GM12891 (cell line): Measurements from ENCODE around the gene BST2.

Experiments
- POLR2A ChIP-seq: IDR thresholded peaks from 2 replicates; pipeline ENCODE4 v1.6.1; 2011; ENCODE audit warnings: low read depth, low read length, control low read depth
- POLR2AphosphoS5 ChIP-seq: IDR thresholded peaks from 2 replicates; pipeline ENCODE4 v1.6.1; 2011; ENCODE audit warnings: low read depth, low read length, control low read depth
- POU2F2 ChIP-seq: IDR thresholded peaks from 2 replicates; pipeline ENCODE4 v1.6.1; 2011; ENCODE audit warnings: low read depth, mild to moderate bottlenecking, control low read depth, low read length, moderate library complexity
- TAF1 ChIP-seq: IDR thresholded peaks from 2 replicates; pipeline ENCODE4 v1.6.1; 2011; ENCODE audit warnings: low read depth, low read length, control low read depth

DNA sequence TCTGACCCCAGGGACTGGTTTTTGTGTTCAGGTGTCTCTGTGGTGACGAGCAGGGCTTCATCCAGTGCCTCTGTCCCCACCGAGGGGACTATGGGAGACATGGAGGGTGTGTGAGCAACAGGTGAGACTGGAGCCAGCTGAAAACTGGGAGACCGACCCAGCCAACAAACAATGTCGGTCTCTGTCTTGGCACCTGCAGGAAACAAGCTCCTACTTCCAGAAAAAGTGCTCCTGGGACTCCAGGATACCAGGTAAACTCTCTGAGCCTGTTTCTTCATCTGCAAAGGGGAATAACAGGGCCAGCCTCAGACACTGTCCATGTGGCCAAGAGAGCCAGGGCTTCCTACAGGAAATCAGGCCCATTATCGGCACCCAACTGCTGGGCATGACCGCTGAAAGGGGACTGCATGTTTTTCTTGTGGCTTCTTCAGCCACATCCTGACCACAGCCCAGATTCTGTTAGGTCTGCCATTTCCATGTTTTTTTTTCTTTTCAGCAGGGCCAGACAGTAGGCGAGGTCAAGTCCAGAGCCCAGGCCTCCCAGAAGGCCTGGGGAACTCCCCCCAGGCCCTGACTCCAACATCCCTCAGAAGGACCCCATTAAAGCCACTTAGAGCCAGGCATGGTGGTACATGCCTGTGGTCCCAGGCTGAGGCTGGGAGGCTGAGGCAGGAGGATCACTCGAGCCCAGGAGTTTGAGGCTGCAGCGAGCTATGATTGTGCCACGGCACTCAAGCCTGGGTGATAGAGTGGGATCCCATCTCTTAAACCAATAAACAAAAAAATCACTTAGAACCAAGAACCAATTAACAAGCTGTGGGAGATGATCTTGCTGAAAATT lies 836 bp upstream of the BST2 start:
- peak; percentile 7; the same call in 1 of the 2 replicates for TF ChIP-seq POLR2AphosphoS5
- TF ChIP-seq POLR2A = no peak; the same call in 1 of the 2 replicates
- no peak for TF ChIP-seq TAF1
- 0 out of 2 replicates have a peak, but pooled peaks have one; percentile 37 for TF ChIP-seq POU2F2
